Vagina (tissue), 2 donors: ENCODE measurements around the gene PSPH. TPM values are rescaled to one million over a fixed set of nuclear protein-coding genes. Genes with fewer than 3 reads are reported as not detected.

ENCODE experiments used
- DNase-seq, 2 donors: peaks; one replicate each; pipeline ENCODE4 v3.0.0-alpha.2; 2017; ENCODE audit errors: extremely low spot score in 2 of 2
- H3K27ac ChIP-seq: fragments of 200-600 bp; sonication (generic); one replicate; pipeline ENCODE4 v1.5.1; 2019
- H3K27me3 ChIP-seq: fragments of 200-600 bp; sonication (generic); one replicate; pipeline ENCODE4 v1.5.1; 2019
- H3K36me3 ChIP-seq, 2 donors: fragments of 200-600 bp; sonication (generic); one replicate each; pipeline ENCODE4 v1.5.1; 2017 to 2019
- H3K4me1 ChIP-seq: fragments of 200-600 bp; sonication (generic); one replicate; pipeline ENCODE4 v1.5.1; 2019
- H3K4me3 ChIP-seq, 2 donors: fragments of 200-600 bp; sonication (generic); 1 replicate in 1 of 2; 2 replicates in 1 of 2; pipeline ENCODE4 v1.5.1; 2016 to 2019
- H3K9me3 ChIP-seq: fragments of 200-600 bp; sonication (generic); one replicate; pipeline ENCODE4 v1.5.1; 2019
- POLR2A ChIP-seq, 2 donors: fragments of 450-650 bp; IDR thresholded peaks; one replicate each; pipeline ENCODE4 v1.6.1; 2017; ENCODE audit warnings: antibody characterized with exemption in 2 of 2, mild to moderate bottlenecking in 2 of 2, moderate library complexity in 2 of 2
- POLR2AphosphoS5 ChIP-seq, 2 donors: sonication (generic); formaldehyde crosslinking; IDR thresholded peaks; one replicate each; pipeline ENCODE4 v1.9.0; 2017; ENCODE audit warnings: antibody characterized with exemption in 2 of 2, mild to moderate bottlenecking in 2 of 2, low read depth in 1 of 2; ENCODE audit not compliant: insufficient read depth in 1 of 2
- intact Hi-C: fragments of 100-400 bp; cut with DNase I; formaldehyde crosslinking; loops from one replicate; pipeline ENCODE4 v1.15.1; 2023
- total RNA-seq: library from RNA; depleted of rRNA; stranded (reverse); fragments of >200 nt; gene quantifications from one replicate; pipeline ENCODE4 v1.2.3, GENCODE V29; 2016
- TF ChIP-seq, protein P1 (sequence below), 3 experiments: fragments of 450-650 bp in 2 of 3; fragments of 200-600 bp in 1 of 3; sonication (generic) in 1 of 3; IDR thresholded peaks; one replicate each; pipeline ENCODE4 v1.5.1; 2017 to 2019; ENCODE audit warnings: antibody characterized with exemption in 3 of 3, mild to moderate bottlenecking in 2 of 3, moderate library complexity in 2 of 3

The PSPH gene
- total RNA-seq, 1 donor from 2014 or later: 13.3 TPM

DNA sequence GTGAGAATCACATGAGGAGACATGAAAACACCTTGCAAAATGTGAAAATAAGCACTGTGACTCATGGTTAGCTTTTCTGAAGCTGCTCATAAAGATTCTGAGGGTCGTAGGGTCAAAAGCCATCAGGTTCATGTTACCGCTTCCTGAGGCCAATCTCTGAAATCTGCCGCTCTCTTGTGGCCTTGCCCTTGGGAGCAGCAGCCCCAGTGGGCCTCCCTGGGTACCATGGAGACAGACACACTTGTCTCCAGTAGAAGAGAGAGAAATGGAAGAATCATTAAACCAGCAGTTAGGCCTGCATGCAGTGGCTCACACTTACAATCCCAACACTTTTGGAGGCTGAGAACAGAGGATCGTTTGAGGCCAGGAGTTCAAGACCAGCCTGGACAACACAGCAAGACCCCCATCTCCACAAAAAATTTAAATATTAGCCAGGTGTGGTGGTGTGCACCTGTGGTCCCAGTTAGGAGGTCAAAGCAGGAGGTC lies 44.0 kb downstream of the PSPH start:
- Histone ChIP-seq H3K9me3 (no peaks in the 10 kb centered on the region), H3K27ac (no peak overlapping the region), H3K36me3 (no peaks in the 10 kb centered on the region), H3K4me3 (no peak overlapping the region), H3K27me3 (no peaks in the 10 kb centered on the region), H3K4me1 (no peaks in the 10 kb centered on the region)
- intact Hi-C loops: no loop called here
- TF ChIP-seq, protein P1, sequence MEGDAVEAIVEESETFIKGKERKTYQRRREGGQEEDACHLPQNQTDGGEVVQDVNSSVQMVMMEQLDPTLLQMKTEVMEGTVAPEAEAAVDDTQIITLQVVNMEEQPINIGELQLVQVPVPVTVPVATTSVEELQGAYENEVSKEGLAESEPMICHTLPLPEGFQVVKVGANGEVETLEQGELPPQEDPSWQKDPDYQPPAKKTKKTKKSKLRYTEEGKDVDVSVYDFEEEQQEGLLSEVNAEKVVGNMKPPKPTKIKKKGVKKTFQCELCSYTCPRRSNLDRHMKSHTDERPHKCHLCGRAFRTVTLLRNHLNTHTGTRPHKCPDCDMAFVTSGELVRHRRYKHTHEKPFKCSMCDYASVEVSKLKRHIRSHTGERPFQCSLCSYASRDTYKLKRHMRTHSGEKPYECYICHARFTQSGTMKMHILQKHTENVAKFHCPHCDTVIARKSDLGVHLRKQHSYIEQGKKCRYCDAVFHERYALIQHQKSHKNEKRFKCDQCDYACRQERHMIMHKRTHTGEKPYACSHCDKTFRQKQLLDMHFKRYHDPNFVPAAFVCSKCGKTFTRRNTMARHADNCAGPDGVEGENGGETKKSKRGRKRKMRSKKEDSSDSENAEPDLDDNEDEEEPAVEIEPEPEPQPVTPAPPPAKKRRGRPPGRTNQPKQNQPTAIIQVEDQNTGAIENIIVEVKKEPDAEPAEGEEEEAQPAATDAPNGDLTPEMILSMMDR (IDR thresholded peaks at IDR 0.05): no peak
- TF ChIP-seq POLR2AphosphoS5 (IDR thresholded peaks at IDR 0.05; ENCODE audit: insufficient read depth in 1 of 2, low read depth in 1 of 2): no peak
- TF ChIP-seq POLR2A (IDR thresholded peaks at IDR 0.05): no peak
- DNase-seq: no peak

DNA sequence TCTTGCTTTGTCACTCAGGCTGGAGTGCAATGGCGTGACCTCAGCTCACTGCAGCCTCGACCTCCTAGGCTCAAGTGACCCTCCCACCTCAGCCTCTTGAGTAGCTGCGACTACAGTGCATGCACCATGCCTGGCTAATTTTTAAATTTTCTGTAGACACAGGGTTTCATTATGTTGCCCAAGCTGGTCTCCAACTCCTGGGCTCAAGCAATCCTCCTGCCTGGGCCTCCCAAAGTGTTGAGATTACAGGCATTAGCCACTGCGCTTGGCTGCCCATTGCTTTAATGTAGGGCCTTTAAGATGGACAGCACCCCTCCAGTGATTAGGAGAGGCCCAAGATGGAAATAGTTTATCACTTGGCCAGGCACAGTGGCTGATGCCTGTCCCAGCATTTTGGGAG lies 47.5 kb downstream of the PSPH start:
- TF ChIP-seq POLR2A (IDR thresholded peaks at IDR 0.05) (no peak), POLR2AphosphoS5 (IDR thresholded peaks at IDR 0.05; ENCODE audit: insufficient read depth in 1 of 2, low read depth in 1 of 2) (no peak)
- TF ChIP-seq, protein P1 (IDR thresholded peaks at IDR 0.05): no peak
- H3K9me3 ChIP-seq: no peaks in the 10 kb centered on the region
- H3K27me3 ChIP-seq: no peaks in the 10 kb centered on the region
- no peaks in the 10 kb centered on the region for H3K36me3 ChIP-seq
- no peak for DNase-seq
- H3K27ac ChIP-seq: no peak overlapping the region
- intact Hi-C loops: no loop called here
- no peaks in the 10 kb centered on the region for H3K4me1 ChIP-seq
- H3K4me3 ChIP-seq: no peak overlapping the region

DNA sequence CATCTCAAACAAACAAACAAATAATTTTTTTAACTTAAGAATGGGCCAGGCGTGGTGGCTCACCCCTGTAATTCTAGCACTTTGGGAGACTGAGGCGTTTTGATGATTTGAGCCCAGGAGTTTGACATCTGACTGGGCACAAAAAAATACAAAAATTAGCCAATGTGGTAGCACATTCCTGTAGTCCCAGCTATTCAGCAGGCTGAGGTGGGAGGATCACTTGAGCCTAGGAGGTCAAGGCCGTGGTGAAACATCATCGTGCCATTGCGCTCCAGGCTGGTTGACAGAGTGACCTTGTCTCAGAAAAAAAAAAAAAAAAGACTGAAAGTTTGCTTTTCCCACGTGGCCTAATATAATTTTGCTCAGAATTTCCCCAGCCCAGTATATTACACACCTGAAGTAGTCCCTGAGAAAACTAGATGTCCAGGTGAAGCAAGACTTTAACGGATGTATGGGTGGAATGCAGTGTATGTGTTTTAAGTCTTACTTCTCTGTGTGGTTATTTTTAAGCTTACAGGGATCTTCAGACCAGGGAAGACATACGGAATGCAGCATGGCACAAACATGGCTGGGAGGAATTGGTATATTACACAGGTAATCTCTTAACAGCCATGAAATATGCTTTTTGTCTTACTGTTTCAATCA lies 54.3 kb downstream of the PSPH start:
- no peaks in the 10 kb centered on the region for H3K27me3 ChIP-seq
- no peaks in the 10 kb centered on the region for H3K9me3 ChIP-seq
- H3K36me3 ChIP-seq: peaks cover 0 to 57% of the 10 kb centered on the region in 2 donors
- TF ChIP-seq, protein P1 (IDR thresholded peaks at IDR 0.05): no peak
- TF ChIP-seq POLR2AphosphoS5 (IDR thresholded peaks at IDR 0.05; ENCODE audit: insufficient read depth in 1 of 2, low read depth in 1 of 2): no peak
- no peak for TF ChIP-seq POLR2A (IDR thresholded peaks at IDR 0.05)
- H3K27ac ChIP-seq: no peak overlapping the region
- DNase-seq: no peak
- no peaks in the 10 kb centered on the region for H3K4me1 ChIP-seq
- intact Hi-C loops: no loop called here
- H3K4me3 ChIP-seq: no peak overlapping the region

DNA sequence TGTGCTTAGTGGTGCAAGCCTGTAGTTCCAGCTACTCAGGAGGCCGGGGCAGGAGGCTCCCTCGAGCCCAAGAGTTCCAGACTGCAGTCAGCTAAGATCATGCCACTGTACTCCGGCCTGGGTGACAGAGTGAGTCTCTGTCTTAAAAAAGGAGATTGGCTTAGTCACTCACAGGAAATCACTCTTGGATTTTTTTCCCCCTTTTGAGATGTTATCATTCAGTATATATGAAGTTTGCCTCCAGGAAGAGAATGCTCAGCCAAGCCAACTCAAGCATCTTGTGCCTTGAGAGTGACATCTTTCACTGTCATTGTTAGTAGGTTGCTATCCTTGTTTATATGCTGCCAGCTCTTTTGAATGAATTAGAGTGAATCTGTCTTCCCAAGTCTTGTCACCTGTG lies 58.9 kb downstream of the PSPH start:
- no peak overlapping the region for H3K4me3 ChIP-seq
- intact Hi-C loops: no loop called here
- no peaks in the 10 kb centered on the region for H3K4me1 ChIP-seq
- peaks cover 0 to 79% of the 10 kb centered on the region in 2 donors for H3K36me3 ChIP-seq
- no peaks in the 10 kb centered on the region for H3K9me3 ChIP-seq
- TF ChIP-seq, protein P1 (IDR thresholded peaks at IDR 0.05): no peak
- no peak for TF ChIP-seq POLR2AphosphoS5 (IDR thresholded peaks at IDR 0.05; ENCODE audit: insufficient read depth in 1 of 2, low read depth in 1 of 2)
- TF ChIP-seq POLR2A (IDR thresholded peaks at IDR 0.05): no peak
- no peak overlapping the region for H3K27ac ChIP-seq
- DNase-seq: no peak
- no peaks in the 10 kb centered on the region for H3K27me3 ChIP-seq

DNA sequence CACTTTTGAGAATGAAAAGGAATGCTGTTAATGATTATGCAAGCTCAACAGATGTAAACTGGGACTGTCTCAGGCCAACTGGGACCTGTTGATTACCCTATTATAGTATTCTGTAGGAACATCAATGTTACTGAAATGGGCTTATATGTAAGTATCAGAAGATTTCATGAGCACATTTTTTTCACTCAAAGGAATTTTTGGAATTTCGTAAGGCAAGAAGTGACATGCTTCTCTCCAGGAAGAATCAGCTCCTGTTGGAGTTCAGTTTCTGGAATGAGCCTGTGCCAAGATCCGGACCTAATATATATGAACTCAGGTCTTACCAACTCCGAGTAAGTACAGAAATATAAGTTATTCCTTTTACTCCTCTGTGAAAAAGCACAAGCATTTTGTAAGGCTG lies 67.7 kb downstream of the PSPH start:
- Histone ChIP-seq H3K4me1 (no peaks in the 10 kb centered on the region), H3K4me3 (no peak overlapping the region), H3K9me3 (no peaks in the 10 kb centered on the region), H3K27me3 (no peaks in the 10 kb centered on the region), H3K36me3 (peaks cover 3 to 78% of the 10 kb centered on the region in 2 donors), H3K27ac (no peak overlapping the region)
- intact Hi-C loops: no loop called here
- no peak for TF ChIP-seq POLR2A (IDR thresholded peaks at IDR 0.05)
- TF ChIP-seq, protein P1 (IDR thresholded peaks at IDR 0.05): no peak
- TF ChIP-seq POLR2AphosphoS5 (IDR thresholded peaks at IDR 0.05; ENCODE audit: insufficient read depth in 1 of 2, low read depth in 1 of 2): no peak
- DNase-seq: no peak
